HG02970 (cell line): ENCODE results near the gene RAMP2.
"Not testable (repeated sequence)": the region's sequence is repeated elsewhere in the genome, so short reads cannot be mapped to it uniquely, and the experiment has no call there.

Experiments
- ATAC-seq: cut with Tn5 transposase; IDR thresholded peaks from one replicate; pipeline ENCODE4 v1.9.1; 2021; ENCODE audit warnings: mild to moderate bottlenecking, moderate library complexity, moderate number of reproducible peaks; ENCODE audit not compliant: unreplicated experiment, low FRiP score

Gene RAMP2

DNA sequence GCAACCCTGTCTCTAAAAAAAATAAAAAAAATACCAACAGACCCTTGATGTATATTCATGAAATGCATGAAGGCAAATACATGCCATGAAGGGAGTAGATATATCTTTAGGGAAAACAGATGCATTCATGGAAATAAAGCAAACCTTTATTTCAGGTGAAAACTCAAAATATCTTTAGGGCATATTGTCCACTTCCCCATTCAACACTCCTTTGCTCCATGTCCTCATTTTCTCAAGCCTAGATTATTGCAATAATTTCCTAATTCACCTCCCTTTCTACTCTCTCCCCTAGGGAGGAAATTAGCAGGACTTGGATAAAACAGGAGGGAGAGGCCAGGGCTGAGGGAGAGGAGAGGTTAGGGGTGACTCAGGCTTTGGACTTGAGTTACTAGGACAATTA lies 6.5 kb downstream of the RAMP2 start:
- no peak for ATAC-seq

DNA sequence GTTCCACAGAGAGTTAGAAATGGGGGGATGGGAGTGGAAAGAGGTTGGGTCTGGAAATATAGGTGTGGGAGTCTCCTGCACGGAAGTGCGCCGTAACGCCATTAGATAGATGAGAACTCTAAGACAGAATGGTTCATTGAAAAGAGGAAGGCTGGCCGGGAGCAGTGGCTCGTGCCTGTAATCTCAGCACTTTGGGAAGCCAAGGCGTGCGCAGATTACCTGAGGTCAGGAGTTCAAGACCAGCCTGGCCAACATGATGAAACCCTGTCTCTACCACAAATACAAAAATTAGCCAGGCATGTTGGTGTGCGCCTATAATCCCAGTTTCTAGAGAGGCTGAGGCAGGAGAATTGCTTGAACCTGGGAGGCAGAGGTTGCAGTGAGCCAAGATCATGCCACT lies 7.0 kb downstream of the RAMP2 start:
- ATAC-seq = not testable (repeated sequence)

DNA sequence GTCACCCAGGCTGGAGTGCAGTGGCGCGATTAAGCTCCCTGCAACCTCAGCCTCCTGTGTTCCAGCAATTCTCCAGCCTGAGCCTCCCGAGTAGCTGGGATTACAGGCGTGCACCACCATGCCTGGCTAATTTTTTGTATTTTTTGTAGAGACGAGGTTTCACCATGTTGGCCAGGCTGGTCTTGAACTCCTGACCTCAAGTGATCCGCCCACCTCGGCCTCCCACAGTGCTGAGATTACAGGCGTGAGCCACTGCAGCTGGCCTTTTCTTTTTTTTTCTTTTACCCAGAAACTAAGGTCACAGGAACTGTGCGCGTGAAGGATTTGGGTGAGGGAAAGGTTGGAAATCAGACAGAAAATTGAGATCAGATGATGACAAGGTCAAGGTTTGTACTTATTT lies 8.9 kb downstream of the RAMP2 start:
- ATAC-seq = not testable (repeated sequence)

DNA sequence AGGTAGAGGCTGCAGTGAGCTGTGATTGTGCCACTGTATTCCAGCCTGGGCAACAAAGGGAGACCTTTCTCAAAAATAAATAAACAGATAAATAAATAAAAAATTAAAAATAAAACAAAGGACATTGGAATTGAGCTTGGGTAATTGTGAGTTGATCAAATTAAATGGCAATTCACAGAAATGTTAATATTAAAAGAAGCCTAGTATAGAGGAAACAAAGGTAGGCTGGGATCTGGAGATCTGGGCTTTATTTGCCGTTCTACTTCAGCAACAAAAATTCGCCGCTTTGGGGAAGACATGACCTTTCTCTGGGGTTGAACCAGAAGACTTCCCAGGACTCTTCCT lies 11.9 kb downstream of the RAMP2 start:
- no peak for ATAC-seq

DNA sequence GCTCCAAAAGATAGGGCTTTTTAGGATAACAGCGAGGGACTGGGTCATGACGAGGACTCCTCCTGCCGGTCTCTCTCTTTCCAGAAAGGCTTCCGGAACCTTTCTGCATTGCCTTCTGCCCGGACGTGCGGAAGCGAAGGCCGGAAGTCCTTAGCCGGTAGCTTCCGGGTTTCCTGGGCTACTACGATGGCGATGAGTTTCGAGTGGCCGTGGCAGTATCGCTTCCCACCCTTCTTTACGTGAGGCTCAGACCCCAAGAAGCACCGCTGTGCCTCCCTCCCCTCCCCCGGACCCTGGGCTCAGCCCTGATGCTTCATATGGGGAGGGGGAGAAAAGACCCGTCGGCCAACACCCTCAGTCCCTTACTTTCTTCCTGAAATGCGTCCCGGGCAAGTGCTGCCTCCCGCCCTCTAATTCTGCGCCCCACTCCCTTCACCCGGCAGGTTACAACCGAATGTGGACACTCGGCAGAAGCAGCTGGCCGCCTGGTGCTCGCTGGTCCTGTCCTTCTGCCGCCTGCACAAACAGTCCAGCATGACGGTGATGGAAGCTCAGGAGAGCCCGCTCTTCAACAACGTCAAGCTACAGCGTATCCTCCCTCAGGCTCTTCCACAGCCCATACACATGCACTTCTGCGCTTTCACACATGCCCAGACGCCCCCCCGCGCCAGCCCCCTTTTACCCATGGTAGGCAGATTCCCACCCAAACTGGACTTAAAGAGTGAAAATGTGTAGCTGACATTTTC lies 12.4 kb downstream of the RAMP2 start, which contains the start of gene VPS25:
VPS25 (plus strand) TSS at position 160 of the 746 bp plus-strand sequence; CDS start at position 187, 27 bp downstream.
- peak; percentile 76 for ATAC-seq

DNA sequence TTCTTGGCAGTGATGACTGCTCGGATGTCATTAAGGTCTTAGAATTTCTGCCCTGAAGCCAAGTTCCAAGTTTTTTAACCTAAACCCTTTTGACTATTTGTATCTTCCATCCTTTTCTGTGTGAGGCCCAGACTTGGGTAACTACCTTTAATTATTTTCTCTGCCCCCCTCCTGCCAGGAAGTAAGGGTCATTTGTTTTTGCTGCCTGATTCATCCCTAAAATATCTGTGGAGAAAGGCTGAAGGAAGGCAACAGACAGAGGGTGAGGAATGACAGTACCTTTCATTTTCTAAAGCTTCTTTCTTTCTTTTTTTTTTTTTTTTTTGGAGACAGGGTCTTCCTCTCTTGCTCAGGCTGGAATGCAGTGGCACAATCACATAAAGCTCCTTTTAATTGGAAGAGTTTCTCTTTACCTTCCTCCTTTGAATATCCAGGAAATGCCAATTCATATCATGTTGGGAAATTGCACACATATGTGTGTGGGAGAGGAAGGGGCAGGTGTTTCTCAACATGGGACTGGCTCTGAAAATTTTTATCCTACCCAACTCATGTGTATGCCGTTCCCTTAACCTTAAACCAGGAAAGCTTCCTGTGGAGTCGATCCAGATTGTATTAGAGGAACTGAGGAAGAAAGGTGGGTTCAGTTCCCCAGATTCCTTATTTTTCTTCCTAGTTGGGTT lies 13.2 kb downstream of the RAMP2 start:
- ATAC-seq = no peak

DNA sequence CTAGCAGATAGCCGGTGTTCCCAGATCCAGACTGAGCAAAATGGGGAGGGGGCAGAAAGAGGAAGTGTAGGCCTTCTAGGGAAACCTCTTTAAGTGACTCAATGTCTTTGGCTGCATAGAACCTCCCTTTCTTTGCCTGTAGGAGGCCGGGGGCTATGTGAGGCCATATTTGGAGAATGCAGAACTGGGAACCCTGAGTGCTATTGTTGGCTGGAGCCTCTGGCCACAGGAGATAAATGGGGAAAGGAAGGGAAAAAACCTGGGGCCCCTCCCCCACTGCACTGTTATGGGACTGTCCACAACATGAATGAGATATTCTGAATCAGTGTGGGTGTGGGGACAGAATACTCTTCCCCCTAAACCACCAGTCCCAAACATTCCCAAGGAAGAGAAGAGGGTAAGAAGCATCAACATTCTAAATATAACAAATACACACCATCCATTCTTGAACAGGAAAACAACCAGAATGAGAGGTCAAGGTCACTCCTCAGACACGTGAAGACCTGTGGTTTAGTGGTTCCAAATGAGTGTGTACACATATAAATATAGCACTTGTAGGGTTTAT lies 14.6 kb downstream of the RAMP2 start:
- no peak for ATAC-seq

DNA sequence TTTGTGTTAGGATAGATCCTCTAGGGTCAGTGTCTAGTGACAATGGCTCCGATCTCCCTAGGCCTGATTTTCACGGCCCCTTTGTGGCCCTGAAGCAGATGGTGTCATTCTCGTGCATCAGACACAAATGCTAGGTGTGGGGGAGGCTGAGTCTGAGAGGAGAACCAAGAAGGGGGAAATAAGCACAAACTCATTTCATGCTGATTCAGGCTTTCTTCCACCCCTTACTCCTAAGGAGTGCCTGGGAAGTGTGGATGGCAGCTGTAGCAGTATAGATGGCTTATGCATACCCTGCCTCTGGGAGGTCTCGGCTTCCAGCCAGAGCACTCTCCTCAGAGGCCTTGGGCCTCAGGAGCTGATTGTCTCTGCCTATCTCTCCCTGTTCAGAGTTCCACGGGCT lies 17.5 kb downstream of the RAMP2 start:
- no peak for ATAC-seq

DNA sequence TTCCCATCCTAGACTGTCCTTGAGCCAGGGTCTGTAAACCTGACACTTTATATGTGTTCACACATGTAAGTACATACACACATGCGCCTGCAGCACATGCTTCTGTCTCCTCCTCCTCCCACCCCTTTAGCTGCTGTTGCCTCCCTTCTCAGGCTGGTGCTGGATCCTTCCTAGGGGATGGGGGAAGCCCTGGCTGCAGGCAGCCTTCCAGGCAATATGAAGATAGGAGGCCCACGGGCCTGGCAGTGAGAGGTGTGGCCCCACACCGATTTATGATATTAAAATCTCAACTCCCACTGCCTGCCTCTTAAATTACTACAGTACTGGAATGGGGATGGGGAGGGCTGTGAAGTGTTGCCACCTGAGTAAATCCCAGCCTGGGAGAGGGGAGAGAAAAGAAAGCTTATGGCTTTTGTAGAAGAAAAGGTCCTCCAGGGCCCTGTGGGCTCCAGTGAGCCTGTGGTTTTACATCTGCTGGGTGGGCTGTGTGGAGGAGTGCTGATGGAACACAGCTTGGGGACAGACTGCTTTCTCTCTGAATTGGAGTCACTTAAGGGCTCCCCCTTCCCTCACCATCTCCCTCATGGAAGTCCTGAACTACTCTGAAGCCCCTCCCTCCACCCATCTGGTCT lies 18.4 kb downstream of the RAMP2 start:
- ATAC-seq = no peak

DNA sequence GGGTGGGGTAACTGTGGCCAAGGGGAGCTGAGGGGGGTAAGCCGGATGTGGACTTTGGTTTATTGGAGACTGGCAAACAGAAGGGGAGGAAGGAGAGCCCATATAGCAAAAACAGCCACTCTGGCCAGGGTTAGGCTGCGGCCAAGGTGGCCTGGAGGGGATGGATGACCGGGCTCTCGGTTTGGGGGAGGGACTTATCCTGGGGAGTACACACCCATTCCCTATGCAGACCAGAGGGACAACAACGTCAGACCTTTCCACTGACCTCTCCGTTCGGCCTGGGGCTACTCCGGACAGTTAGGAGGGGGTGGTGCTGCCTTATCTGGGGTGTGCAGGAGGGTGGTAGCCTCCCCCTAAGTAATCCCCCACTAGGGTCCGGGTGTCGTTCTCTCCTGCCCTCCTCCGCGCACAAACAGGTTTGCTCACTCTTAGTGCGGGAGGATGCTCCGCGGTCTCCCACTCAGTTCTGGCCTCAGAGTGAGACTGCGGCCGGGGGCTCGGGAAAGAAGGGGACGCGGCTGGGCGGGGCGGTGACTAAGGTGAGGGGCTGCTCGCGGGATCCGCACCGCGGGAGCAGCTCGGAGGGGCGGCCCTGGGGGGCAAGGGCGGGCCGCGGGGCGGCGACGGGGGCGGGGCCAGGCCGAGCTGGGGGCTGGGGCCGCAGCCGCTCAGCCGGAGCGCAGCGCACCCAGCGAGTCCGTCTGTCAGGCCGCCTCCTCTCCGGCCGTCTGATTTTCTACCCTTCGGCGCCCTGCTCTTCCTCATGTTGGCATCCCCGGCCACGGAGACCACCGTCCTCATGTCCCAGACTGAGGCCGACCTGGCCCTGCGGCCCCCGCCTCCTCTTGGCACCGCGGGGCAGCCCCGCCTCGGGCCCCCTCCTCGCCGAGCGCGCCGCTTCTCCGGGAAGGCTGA lies 19.2 kb downstream of the RAMP2 start, which contains the start of gene WNK4:
WNK4 (plus strand) TSS at position 675 of the 915 bp plus-strand sequence; CDS start at position 764, 89 bp downstream.
- no peak for ATAC-seq

DNA sequence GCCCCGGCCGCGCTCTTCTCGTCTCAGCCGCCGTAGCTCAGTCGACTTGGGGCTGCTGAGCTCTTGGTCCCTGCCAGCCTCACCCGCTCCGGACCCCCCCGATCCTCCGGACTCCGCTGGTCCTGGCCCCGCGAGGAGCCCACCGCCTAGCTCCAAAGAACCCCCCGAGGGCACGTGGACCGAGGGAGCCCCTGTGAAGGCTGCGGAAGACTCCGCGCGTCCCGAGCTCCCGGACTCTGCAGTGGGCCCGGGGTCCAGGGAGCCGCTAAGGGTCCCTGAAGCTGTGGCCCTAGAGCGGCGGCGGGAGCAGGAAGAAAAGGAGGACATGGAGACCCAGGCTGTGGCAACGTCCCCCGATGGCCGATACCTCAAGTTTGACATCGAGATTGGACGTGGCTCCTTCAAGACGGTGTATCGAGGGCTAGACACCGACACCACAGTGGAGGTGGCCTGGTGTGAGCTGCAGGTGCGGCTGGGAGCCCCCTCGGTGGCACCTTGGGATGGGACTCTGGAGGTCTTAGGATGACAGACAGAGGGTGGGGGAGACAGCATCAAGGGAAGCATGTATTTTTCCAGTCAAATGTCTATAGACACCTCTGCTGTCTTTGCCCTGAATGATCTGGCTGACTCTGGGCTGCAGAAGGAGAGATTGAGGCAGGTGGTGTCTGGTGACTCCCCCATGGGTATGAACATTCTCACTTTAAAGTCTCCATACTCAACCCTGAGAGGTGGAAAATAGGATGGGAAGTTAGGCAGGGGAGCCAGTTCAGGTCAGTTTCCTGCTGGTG lies 20.0 kb downstream of the RAMP2 start:
- ATAC-seq = no peak

DNA sequence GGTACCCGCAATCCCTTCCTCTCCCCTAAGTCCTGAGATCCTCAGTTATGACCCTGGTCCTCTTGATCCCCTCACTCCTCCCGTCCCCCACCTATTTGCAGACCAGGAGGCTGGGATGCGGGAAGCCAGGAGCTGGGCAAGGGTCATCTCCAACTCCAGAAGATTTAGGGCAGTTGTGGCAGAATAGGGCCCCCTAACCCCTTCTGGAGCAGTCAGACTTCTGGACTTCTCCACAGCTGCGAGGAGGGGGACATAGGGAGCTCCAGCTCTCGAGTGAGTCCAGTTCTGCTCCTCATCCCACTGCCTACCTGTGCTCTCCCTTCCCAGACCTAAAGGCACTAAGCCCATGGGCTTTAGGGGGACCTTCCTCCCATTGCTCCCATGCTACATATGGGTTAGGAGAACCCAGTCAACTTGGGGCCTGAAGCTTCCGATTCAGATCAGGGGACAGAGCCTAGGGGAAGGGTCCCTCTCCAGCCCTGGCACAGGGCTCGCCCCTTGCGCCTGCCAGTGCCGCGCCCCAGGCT lies 20.7 kb downstream of the RAMP2 start:
- no peak for ATAC-seq

DNA sequence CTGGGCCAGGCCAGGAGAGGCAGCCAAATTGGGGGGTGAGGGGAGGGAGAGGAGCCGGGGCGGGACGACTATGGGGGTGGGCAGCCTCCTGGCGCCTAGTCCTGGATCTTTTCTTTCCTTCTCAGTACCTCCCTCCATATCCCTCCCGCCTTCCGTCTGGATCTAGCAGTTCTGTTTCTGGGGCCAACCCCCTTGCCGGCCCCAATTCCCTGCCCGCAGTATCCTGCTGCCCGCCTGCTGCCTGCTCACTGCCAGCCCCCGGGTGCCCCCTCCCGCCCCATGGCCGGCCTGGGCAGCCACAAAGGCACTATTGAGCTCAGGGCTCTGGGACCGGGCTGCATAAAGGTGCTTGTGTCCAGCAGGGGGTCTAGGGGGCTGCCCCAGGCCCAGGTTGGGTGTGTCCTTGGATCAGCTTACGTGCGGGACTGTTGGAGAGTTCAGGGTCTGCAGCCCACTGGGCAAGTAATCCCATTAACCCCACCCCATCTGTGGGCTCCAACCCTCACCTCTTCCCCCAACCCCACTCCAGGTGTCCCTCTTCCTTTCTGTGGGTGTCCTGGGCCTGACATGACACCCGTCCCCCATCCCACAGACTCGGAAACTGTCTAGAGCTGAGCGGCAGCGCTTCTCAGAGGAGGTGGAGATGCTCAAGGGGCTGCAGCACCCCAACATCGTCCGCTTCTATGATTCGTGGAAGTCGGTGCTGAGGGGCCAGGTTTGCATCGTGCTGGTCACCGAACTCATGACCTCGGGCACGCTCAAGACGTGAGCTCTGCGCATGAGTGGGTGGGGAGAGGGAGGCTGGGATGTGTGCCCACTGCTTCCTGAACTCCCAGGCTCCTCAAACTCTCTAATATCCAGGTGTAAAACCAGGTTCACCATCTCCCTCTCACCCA lies 21.4 kb downstream of the RAMP2 start:
- no peak for ATAC-seq

DNA sequence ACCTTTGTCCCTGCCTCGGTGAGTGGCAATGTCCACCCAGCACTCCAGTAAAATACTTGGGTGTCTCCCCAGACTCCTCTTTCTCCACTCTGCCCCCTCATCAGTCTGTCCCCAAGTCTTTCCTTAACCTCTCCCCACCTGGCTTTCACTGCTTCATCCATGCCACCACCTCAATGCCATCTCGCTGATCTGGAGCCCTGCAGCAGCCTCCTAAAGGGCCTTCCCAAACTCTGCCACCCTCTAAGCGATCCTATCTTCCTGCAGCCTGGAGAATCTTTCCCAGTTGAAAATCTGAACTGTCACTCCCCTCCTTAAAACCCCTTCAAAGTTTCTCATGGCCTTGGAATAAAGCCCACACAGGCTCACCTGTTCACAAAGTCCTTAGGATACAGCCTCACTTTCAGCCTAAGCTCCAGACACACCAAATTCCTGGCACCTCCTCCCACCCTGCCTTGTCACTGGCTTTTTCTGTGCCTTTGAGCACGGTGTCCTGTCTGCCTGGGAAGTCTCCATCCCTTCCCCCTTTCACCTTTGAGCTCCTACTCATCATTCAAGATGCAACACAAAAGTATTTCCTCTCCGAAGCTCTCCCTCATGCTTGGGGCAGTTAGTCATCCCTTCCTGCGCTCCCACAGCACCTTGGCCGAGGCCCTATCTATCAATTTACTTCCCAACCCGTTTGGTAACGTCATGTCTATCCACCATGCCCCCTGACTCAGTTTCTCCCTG lies 22.2 kb downstream of the RAMP2 start:
- no peak for ATAC-seq

DNA sequence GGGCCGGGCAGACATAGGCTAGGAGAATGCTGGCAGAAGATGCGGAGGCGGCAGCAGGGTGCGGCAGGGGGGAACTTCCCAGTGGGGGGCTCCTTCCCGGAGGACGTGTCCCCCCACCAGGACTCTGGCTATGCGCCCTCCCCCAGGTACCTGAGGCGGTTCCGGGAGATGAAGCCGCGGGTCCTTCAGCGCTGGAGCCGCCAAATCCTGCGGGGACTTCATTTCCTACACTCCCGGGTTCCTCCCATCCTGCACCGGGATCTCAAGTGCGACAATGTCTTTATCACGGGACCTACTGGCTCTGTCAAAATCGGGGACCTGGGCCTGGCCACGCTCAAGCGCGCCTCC lies 22.7 kb downstream of the RAMP2 start:
- no peak for ATAC-seq

DNA sequence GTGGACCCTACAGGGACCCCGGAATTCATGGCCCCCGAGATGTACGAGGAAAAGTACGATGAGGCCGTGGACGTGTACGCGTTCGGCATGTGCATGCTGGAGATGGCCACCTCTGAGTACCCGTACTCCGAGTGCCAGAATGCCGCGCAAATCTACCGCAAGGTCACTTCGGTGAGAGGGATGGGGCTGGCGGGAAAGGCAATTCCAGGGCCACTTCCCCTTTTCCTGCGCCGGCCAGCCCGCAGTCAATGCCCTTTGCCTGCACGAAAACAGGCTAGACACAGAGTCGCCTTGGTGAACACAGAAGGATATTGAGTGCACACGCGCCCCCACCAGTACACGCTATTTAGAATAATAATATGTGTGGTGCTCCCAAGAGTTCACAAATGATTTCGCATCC lies 23.4 kb downstream of the RAMP2 start:
- ATAC-seq = no peak

DNA sequence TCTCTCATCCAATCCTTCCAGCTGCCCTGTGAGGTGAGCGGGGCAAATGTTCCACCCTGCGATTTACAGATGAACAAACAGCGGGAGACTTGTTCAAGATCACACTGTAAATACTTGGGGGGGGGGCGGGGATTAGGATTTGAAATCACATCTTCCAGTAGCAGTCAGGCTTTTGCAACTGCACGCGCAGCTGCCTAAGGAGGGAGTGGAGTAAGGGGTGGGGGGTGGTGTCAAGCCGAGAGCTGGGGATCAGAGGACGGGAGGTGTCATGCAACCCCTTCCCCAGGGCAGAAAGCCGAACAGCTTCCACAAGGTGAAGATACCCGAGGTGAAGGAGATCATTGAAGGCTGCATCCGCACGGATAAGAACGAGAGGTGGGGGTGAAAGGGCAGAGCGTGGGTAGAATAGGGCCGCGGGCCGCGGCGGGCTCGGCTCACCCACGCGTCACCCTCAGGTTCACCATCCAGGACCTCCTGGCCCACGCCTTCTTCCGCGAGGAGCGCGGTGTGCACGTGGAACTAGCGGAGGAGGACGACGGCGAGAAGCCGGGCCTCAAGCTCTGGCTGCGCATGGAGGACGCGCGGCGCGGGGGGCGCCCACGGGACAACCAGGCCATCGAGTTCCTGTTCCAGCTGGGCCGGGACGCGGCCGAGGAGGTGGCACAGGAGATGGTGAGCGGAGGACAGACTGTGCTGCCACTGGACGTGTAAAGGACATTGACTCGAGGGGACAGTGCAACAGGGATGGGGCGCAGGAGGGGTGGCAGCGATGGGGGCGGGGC lies 24.0 kb downstream of the RAMP2 start:
- ATAC-seq = no peak
